CD14-positive monocyte (primary cell): Measurements from ENCODE around the gene PAX9. TPM values are rescaled to one million over a fixed set of nuclear protein-coding genes. Genes with fewer than 3 reads are reported as not detected.

Experiments used
- DNase-seq, 3 donors: peaks; one replicate each; pipeline ENCODE4 v3.0.0-alpha.2; 2011 to 2022
- H2AFZ ChIP-seq: 2 replicates; pipeline ENCODE4 v1.6.0; 2012; ENCODE audit warnings: mild to moderate bottlenecking, low read depth, low read length, inconsistent platforms; ENCODE audit not compliant: insufficient read depth, poor library complexity, severe bottlenecking
- H3K27ac ChIP-seq, 2 donors: 1 replicate in 1 of 2; 2 replicates in 1 of 2; pipeline ENCODE4 v1.5.1; 2012 to 2013; ENCODE audit warnings: low read length in 2 of 2, control low read depth in 1 of 2, inconsistent platforms in 1 of 2, low read depth in 1 of 2, mild to moderate bottlenecking in 1 of 2
- H3K27me3 ChIP-seq, 2 donors: one replicate each; pipeline versions ENCODE4 v1.6.0 to v1.6.1; 2011 to 2013; ENCODE audit warnings: low read length in 2 of 2; ENCODE audit not compliant: control insufficient read depth in 2 of 2, insufficient read depth in 2 of 2
- H3K36me3 ChIP-seq, 2 donors: replicated peaks in 1 of 2; 1 replicate in 1 of 2; 2 replicates in 1 of 2; pipeline versions ENCODE4 v1.5.1 to v1.6.1; 2012 to 2013; ENCODE audit warnings: low read length in 2 of 2, control low read depth in 1 of 2, inconsistent platforms in 1 of 2, mild to moderate bottlenecking in 1 of 2; ENCODE audit not compliant: insufficient read depth in 2 of 2, control insufficient read depth in 1 of 2
- H3K4me1 ChIP-seq, 2 donors: 1 replicate in 1 of 2; 2 replicates in 1 of 2; pipeline versions ENCODE4 v1.5.1 to v1.6.1; 2012 to 2013; ENCODE audit warnings: low read length in 2 of 2, control low read depth in 1 of 2, inconsistent platforms in 1 of 2, mild to moderate bottlenecking in 1 of 2, moderate library complexity in 1 of 2; ENCODE audit not compliant: insufficient read depth in 2 of 2, control insufficient read depth in 1 of 2
- H3K4me2 ChIP-seq: replicated peaks from 2 replicates; pipeline ENCODE3; 2012; ENCODE audit warnings: low read length, moderate library complexity, mild to moderate bottlenecking; ENCODE audit not compliant: poor library complexity, severe bottlenecking; ENCODE audit errors: extremely low read depth
- H3K4me3 ChIP-seq, 3 experiments: fragments of 200-600 bp in 1 of 3; sonication (generic) in 1 of 3; replicated peaks in 1 of 3; 1 replicate in 2 of 3; 2 replicates in 1 of 3; pipeline ENCODE4 v1.5.1; 2011 to 2013; ENCODE audit warnings: low read length in 3 of 3, mild to moderate bottlenecking in 3 of 3, control low read depth in 2 of 3, low read depth in 2 of 3, inconsistent platforms in 1 of 3, moderate library complexity in 1 of 3
- H3K79me2 ChIP-seq: 2 replicates; pipeline ENCODE4 v1.6.0; 2012; ENCODE audit warnings: mild to moderate bottlenecking, control low read depth, inconsistent platforms, low read length, moderate library complexity; ENCODE audit not compliant: insufficient read depth
- H3K9ac ChIP-seq: 2 replicates; pipeline ENCODE4 v1.6.0; 2017; ENCODE audit warnings: low read length, mild to moderate bottlenecking; ENCODE audit not compliant: insufficient read depth, poor library complexity, severe bottlenecking
- H3K9me3 ChIP-seq, 2 donors: replicated peaks in 1 of 2; 1 replicate in 1 of 2; 2 replicates in 1 of 2; pipeline versions ENCODE4 v1.5.1 to v1.6.1; 2012 to 2013; ENCODE audit warnings: low read length in 2 of 2, control low read depth in 1 of 2; ENCODE audit not compliant: control insufficient read depth in 1 of 2, insufficient read depth in 1 of 2
- H4K20me1 ChIP-seq: 2 replicates; pipeline ENCODE4 v1.6.0; 2012; ENCODE audit warnings: mild to moderate bottlenecking, low read length, control low read depth, moderate library complexity; ENCODE audit not compliant: insufficient read depth
- H3K27ac Mint-ChIP-seq, 7 donors: one replicate each; pipeline ENCODE4 v1.8.0; 2020; ENCODE audit warnings: mild to moderate bottlenecking in 7 of 7, mixed read lengths in 7 of 7, moderate library complexity in 6 of 7, inconsistent platforms in 2 of 7
- H3K27me3 Mint-ChIP-seq, 3 donors: one replicate each; pipeline ENCODE4 v1.8.0; 2021 to 2022; ENCODE audit warnings: low read depth in 3 of 3, mild to moderate bottlenecking in 3 of 3, mixed read lengths in 3 of 3, moderate library complexity in 3 of 3, inconsistent platforms in 1 of 3
- H3K36me3 Mint-ChIP-seq, 2 donors: one replicate each; pipeline ENCODE4 v1.8.0; 2020; ENCODE audit warnings: mixed read lengths in 2 of 2, inconsistent platforms in 1 of 2, mild to moderate bottlenecking in 1 of 2
- H3K4me1 Mint-ChIP-seq: one replicate; pipeline ENCODE4 v1.8.0; 2020; ENCODE audit warnings: mild to moderate bottlenecking, mixed read lengths
- H3K4me3 Mint-ChIP-seq, 2 donors: one replicate each; pipeline ENCODE4 v1.8.0; 2020; ENCODE audit warnings: mild to moderate bottlenecking in 2 of 2, mixed read lengths in 2 of 2, moderate library complexity in 1 of 2
- H3K9me3 Mint-ChIP-seq, 7 donors: one replicate each; pipeline ENCODE4 v1.8.0; 2020 to 2022; ENCODE audit warnings: mixed read lengths in 7 of 7, mild to moderate bottlenecking in 6 of 7, moderate library complexity in 6 of 7, inconsistent platforms in 2 of 7
- WGBS: methylation state at CpG from one replicate; pipeline ENCODE4 v1.1.5; 2013; ENCODE audit warnings: missing lambda C conversion rate; ENCODE audit not compliant: insufficient coverage; 5-methylcytosine and 5-hydroxymethylcytosine counted together
- intact Hi-C, 2 donors: fragments of 100-400 bp; cut with micrococcal nuclease; formaldehyde crosslinking; loops; one replicate each; pipeline versions ENCODE4 v1.15.0 to v1.15.1; 2023
- polyA plus RNA-seq, 3 donors: library from polyadenylated mRNA; depleted of rRNA in 1 of 3; unstranded in 2 of 3; stranded (reverse) in 1 of 3; fragments of 300-500 nt in 2 of 3; fragments of >200 nt in 1 of 3; fragmentation: Illumina TruSeq in 2 of 3; gene quantifications; 1 replicate in 2 of 3; 2 replicates in 1 of 3; pipeline ENCODE4 v1.2.3, GENCODE V29; 2012 to 2021
- TF ChIP-seq, protein P1 (sequence below): fragments of 200-600 bp; IDR thresholded peaks from one replicate; pipeline ENCODE4 v1.8.0; 2022; ENCODE audit warnings: antibody characterized with exemption, mild to moderate bottlenecking

PAX9 gene
- polyA plus RNA-seq, 3 donors: not detected

DNA sequence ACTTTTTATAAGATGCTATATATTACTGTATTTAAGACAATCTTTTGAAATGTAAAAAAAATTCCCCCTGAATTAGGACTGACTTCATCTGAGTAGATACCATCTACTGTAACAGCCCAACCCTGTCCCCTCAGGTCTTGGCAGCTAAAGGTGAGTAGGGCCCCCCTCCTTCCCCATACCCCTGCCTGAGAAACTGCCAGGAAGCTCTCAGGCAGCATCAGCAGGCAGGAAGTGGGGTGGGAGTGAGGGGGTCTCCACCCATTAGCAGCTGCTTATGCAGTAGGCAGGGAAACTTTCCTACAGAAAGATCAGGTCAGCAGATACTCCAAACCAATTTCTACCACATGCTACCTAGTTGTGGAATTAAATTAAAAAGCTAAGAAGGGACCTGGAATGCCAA lies 62.5 kb downstream of the PAX9 start:
- H3K9me3 Mint-ChIP-seq: peaks cover 0 to 3% (median 0%) of the 10 kb centered on the region in 7 donors
- H3K36me3 Mint-ChIP-seq: no peaks in the 10 kb centered on the region
- no peak overlapping the region for H3K27ac Mint-ChIP-seq
- TF ChIP-seq, protein P1, sequence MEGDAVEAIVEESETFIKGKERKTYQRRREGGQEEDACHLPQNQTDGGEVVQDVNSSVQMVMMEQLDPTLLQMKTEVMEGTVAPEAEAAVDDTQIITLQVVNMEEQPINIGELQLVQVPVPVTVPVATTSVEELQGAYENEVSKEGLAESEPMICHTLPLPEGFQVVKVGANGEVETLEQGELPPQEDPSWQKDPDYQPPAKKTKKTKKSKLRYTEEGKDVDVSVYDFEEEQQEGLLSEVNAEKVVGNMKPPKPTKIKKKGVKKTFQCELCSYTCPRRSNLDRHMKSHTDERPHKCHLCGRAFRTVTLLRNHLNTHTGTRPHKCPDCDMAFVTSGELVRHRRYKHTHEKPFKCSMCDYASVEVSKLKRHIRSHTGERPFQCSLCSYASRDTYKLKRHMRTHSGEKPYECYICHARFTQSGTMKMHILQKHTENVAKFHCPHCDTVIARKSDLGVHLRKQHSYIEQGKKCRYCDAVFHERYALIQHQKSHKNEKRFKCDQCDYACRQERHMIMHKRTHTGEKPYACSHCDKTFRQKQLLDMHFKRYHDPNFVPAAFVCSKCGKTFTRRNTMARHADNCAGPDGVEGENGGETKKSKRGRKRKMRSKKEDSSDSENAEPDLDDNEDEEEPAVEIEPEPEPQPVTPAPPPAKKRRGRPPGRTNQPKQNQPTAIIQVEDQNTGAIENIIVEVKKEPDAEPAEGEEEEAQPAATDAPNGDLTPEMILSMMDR: no peak
- intact Hi-C loops: no loop called here
- no peak overlapping the region for H3K27ac ChIP-seq
- no peak overlapping the region for H2AFZ ChIP-seq
- no peaks in the 10 kb centered on the region for H3K36me3 ChIP-seq
- H3K27me3 ChIP-seq: no peaks in the 10 kb centered on the region
- H3K79me2 ChIP-seq: no peaks in the 10 kb centered on the region
- H3K9me3 ChIP-seq: no peaks in the 10 kb centered on the region
- DNase-seq: no peak
- no peak overlapping the region for H3K9ac ChIP-seq
- no peaks in the 10 kb centered on the region for H4K20me1 ChIP-seq
- H3K4me3 Mint-ChIP-seq: no peak overlapping the region
- H3K4me3 ChIP-seq: no peak overlapping the region
- no peaks in the 10 kb centered on the region for H3K4me1 Mint-ChIP-seq
- no peak overlapping the region for H3K4me2 ChIP-seq
- H3K4me1 ChIP-seq: no peaks in the 10 kb centered on the region
- H3K27me3 Mint-ChIP-seq: peaks cover 0 to 1% (median 0%) of the 10 kb centered on the region in 3 donors

DNA sequence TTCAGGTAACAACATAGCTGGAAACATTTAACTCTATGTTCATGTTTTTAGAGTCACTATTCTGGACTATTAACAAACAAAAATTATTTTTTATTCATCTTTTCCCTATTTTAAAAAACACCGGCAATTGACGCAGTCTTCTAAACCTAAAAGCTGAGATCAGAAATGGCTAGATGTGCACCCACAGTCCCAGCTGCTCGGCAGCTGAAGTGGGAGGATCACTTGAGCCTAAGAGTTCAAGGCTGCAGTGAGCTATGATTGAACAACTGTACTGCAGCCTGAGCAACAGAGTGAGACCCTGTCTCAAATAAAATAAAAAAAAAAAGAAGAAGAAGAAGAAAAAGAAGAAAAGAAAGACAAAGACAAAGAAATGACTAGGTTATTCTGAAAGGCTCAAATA lies 64.5 kb downstream of the PAX9 start:
- intact Hi-C loops: no loop called here
- Histone ChIP-seq H3K4me1 (no peaks in the 10 kb centered on the region), H3K27ac (no peak overlapping the region), H3K36me3 (no peaks in the 10 kb centered on the region), H3K4me2 (no peak overlapping the region), H3K9me3 (no peaks in the 10 kb centered on the region), H4K20me1 (no peaks in the 10 kb centered on the region), H3K9ac (no peak overlapping the region), H3K79me2 (no peaks in the 10 kb centered on the region), H3K27me3 (no peaks in the 10 kb centered on the region), H2AFZ (no peak overlapping the region), H3K4me3 (no peak overlapping the region)
- H3K4me3 Mint-ChIP-seq: no peak overlapping the region
- H3K27ac Mint-ChIP-seq: no peak overlapping the region
- no peak for DNase-seq
- no peaks in the 10 kb centered on the region for H3K4me1 Mint-ChIP-seq
- H3K27me3 Mint-ChIP-seq: peaks cover 0 to 1% (median 0%) of the 10 kb centered on the region in 3 donors
- no peaks in the 10 kb centered on the region for H3K36me3 Mint-ChIP-seq
- H3K9me3 Mint-ChIP-seq: peaks cover 0 to 3% (median 0%) of the 10 kb centered on the region in 7 donors
- 100% methylated on average over 3 of the region's 3 CpGs for WGBS
- TF ChIP-seq, protein P1: no peak

Other genes starting within 250 kb of the PAX9 start
- not detected for gene NKX2-1, start 141.6 kb upstream of the PAX9 start, polyA plus RNA-seq
- not detected for gene NKX2-8, start 79.2 kb upstream of the PAX9 start, polyA plus RNA-seq